Brain microvascular endothelial cell (primary cell): Measurements from ENCODE around the gene ACOD1.
A peak's percentile ranks its signal among the peaks of the same experiment; 100 is the strongest.

Experiments used
- DNase-seq: peaks from one replicate; pipeline ENCODE4 v3.0.0-alpha.2; 2020
- H3K27ac ChIP-seq: fragments of 250-450 bp; sonication (Bioruptor Pico); 2 replicates; pipeline ENCODE4 v1.5.1; 2020; ENCODE audit warnings: mild to moderate bottlenecking, moderate library complexity
- H3K27me3 ChIP-seq: fragments of 250-450 bp; sonication (Bioruptor Pico); replicated peaks from 2 replicates; pipeline ENCODE4 v1.5.1; 2020; ENCODE audit warnings: mild to moderate bottlenecking
- H3K36me3 ChIP-seq: fragments of 250-450 bp; sonication (Bioruptor Pico); replicated peaks from 2 replicates; pipeline ENCODE4 v1.5.1; 2020; ENCODE audit warnings: mild to moderate bottlenecking
- H3K4me3 ChIP-seq: 2 replicates; pipeline ENCODE4 v1.5.1; 2011; ENCODE audit warnings: low read depth, mild to moderate bottlenecking, control low read depth, low read length, moderate library complexity
- in situ Hi-C: cut with HindIII; loops from 2 replicates; pipeline ENCODE4 v1.10.0; 2017; ENCODE audit warnings: low sequenced_read_pairs, low pct_ligation_motif_present
- TF ChIP-seq, protein P1 (sequence below): IDR thresholded peaks from 2 replicates; pipeline ENCODE4 v1.5.1; 2011; ENCODE audit warnings: low read depth, mild to moderate bottlenecking, moderate library complexity, low read length, control low read depth, inconsistent platforms; ENCODE audit errors: missing control alignments

The ACOD1 gene

GRCh38 chr13:76929320-76929719 lies 19.0 kb upstream of the ACOD1 start:
- in situ Hi-C loops, result no loop called here
- H3K4me3 ChIP-seq, result no peak overlapping the region
- TF ChIP-seq, protein P1, sequence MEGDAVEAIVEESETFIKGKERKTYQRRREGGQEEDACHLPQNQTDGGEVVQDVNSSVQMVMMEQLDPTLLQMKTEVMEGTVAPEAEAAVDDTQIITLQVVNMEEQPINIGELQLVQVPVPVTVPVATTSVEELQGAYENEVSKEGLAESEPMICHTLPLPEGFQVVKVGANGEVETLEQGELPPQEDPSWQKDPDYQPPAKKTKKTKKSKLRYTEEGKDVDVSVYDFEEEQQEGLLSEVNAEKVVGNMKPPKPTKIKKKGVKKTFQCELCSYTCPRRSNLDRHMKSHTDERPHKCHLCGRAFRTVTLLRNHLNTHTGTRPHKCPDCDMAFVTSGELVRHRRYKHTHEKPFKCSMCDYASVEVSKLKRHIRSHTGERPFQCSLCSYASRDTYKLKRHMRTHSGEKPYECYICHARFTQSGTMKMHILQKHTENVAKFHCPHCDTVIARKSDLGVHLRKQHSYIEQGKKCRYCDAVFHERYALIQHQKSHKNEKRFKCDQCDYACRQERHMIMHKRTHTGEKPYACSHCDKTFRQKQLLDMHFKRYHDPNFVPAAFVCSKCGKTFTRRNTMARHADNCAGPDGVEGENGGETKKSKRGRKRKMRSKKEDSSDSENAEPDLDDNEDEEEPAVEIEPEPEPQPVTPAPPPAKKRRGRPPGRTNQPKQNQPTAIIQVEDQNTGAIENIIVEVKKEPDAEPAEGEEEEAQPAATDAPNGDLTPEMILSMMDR, result no peak
- no peak overlapping the region for H3K27ac ChIP-seq
- H3K27me3 ChIP-seq, result no peaks in the 10 kb centered on the region
- H3K36me3 ChIP-seq, result no peaks in the 10 kb centered on the region
- DNase-seq, result no peak

DNA sequence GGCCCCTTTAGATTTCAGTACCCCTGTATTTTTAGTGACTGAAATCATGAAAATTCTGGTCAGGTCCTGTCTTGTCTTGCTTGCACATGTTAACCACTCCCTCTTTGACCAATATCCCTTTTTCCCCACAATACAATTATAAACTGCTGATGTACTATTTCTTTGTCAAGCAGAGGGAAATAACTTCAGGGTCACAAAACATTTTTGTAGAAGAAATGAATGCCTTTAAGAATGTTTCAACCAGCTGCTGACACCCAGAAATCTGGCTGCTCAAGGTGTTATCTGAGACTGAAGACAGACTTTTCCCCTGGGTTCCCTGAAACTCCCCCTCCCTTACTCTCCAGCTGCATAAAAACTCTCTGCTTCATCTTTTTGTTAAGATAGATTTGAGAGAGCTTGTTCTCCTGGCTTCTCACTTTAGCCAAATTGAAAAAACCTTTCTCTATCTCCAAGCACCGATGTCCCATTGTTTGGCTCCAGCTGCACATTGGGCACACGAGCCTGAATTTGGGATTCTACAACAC lies 18.4 kb upstream of the ACOD1 start:
- Histone ChIP-seq H3K4me3 (no peak overlapping the region), H3K36me3 (no peaks in the 10 kb centered on the region), H3K27me3 (no peaks in the 10 kb centered on the region), H3K27ac (no peak overlapping the region)
- no peak for DNase-seq
- in situ Hi-C loops, result no loop called here
- TF ChIP-seq, protein P1, result no peak

- DNase-seq, result no peak
- H3K4me3 ChIP-seq, result no peak overlapping the region
- no peaks in the 10 kb centered on the region for H3K27me3 ChIP-seq
- TF ChIP-seq, protein P1, result no peak
- in situ Hi-C loops, result no loop called here
- no peak overlapping the region for H3K27ac ChIP-seq
- H3K36me3 ChIP-seq, result no peaks in the 10 kb centered on the region
Measured at GRCh38 chr13:76932076-76932475, 16.2 kb upstream of the ACOD1 start.

GRCh38 chr13:76934671-76935070 lies 13.6 kb upstream of the ACOD1 start:
- Histone ChIP-seq H3K27me3 (no peaks in the 10 kb centered on the region), H3K36me3 (no peaks in the 10 kb centered on the region), H3K27ac (no peak overlapping the region), H3K4me3 (no peak overlapping the region)
- in situ Hi-C loops, result no loop called here
- TF ChIP-seq, protein P1, result no peak
- DNase-seq, result no peak

DNA sequence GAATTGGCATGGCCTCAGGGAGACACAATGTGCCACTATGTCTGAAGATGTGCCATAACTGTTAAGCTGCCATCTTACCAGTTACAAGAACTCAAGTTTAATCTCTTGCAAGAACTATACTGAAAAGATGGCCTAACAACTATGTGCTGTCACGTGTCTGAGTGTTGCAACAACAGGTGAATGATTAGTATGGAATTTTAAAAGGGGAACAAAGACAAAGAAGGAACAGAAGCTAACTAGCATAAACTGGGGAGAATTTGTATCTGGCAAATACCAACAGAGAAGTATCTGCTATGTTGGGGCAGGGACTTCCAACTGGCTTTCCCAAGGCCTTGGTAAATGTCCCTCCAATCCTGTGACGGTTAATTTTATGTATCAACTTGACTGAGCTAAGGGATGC lies 11.5 kb upstream of the ACOD1 start:
- no peak for DNase-seq
- in situ Hi-C loops, result no loop called here
- TF ChIP-seq, protein P1, result no peak
- Histone ChIP-seq H3K4me3 (no peak overlapping the region), H3K27me3 (no peaks in the 10 kb centered on the region), H3K36me3 (no peaks in the 10 kb centered on the region), H3K27ac (peak overlapping the region; percentile 38)

DNA sequence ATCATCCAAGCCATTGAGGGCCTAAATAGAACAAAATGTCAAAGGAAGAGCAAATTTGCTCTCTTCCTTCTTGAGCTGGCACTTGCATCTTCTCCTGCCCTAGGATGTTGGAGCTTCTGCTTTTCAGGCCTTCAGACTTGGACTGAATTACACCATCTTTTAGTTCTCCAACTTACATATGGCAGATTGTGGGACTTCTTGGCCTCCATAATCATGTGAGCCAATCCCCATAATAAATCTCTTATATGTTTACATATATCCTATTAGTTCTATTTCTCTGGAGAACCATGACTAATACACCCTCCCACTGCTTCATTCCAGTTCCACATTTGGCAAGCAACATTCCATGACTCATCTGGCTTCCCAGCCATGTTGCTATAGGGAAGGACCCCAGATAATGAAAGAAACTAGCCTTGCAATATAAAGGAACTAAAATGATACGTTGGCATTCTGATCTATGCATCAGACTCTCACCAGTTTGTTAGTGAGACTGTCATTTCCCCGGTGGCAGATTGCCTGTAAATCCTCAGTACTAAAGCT lies 11.0 kb upstream of the ACOD1 start:
- TF ChIP-seq, protein P1, result no peak
- no peak overlapping the region for H3K4me3 ChIP-seq
- DNase-seq, result peak; percentile 96
- peak overlapping the region; percentile 78 for H3K27ac ChIP-seq
- H3K36me3 ChIP-seq, result no peaks in the 10 kb centered on the region
- H3K27me3 ChIP-seq, result no peaks in the 10 kb centered on the region
- in situ Hi-C loops, result no loop called here
